Glutamatergic neuron (in vitro differentiated cells): ENCODE data around the gene AFF2. TPM values are rescaled to one million over a fixed set of nuclear protein-coding genes. Genes with fewer than 3 reads are reported as not detected.

Experiments used
- DNase-seq: peaks from one replicate; pipeline ENCODE4 v3.0.0; 2022
- H3K27ac Mint-ChIP-seq: one replicate; pipeline ENCODE4 v1.8.0; 2020; ENCODE audit warnings: mild to moderate bottlenecking, mixed read lengths, inconsistent platforms; ENCODE audit not compliant: unreplicated experiment
- H3K27me3 Mint-ChIP-seq: one replicate; pipeline ENCODE4 v1.8.0; 2020; ENCODE audit warnings: mild to moderate bottlenecking, moderate library complexity, mixed read lengths, inconsistent platforms; ENCODE audit not compliant: unreplicated experiment
- H3K36me3 Mint-ChIP-seq: one replicate; pipeline ENCODE4 v1.8.0; 2020; ENCODE audit warnings: mild to moderate bottlenecking, mixed read lengths, inconsistent platforms; ENCODE audit not compliant: unreplicated experiment
- H3K4me1 Mint-ChIP-seq: one replicate; pipeline ENCODE4 v1.8.0; 2020; ENCODE audit warnings: mild to moderate bottlenecking, low read depth, mixed read lengths, inconsistent platforms; ENCODE audit not compliant: unreplicated experiment
- H3K4me3 Mint-ChIP-seq: one replicate; pipeline ENCODE4 v1.8.0; 2020; ENCODE audit warnings: mild to moderate bottlenecking, mixed read lengths, inconsistent platforms; ENCODE audit not compliant: unreplicated experiment
- H3K9me3 Mint-ChIP-seq: one replicate; pipeline ENCODE4 v1.8.0; 2020; ENCODE audit warnings: mild to moderate bottlenecking, moderate library complexity, mixed read lengths, inconsistent platforms; ENCODE audit not compliant: unreplicated experiment
- long read RNA-seq: library from polyadenylated mRNA; unstranded; transcript quantifications from one replicate; pipeline ENCODE4 v2.0.0, GENCODE V29; 2020; ENCODE audit not compliant: unreplicated experiment
- total RNA-seq: library from RNA; stranded (reverse); fragmentation: NEBNext Ultra II Directional; extraction: Animal tissue kit (Norgen Biotek cat#: 25700); gene quantifications from one replicate; pipeline ENCODE4 v1.2.1, GENCODE V29; 2021; ENCODE audit not compliant: unreplicated experiment
- TF ChIP-seq, protein P1 (sequence below): fragments of 200-600 bp; sonication (generic); IDR thresholded peaks from one replicate; pipeline ENCODE4 v1.5.0; 2021; ENCODE audit not compliant: partially characterized antibody, unreplicated experiment

Gene AFF2
- 12.2 TPM for total RNA-seq
- long read RNA-seq = 0 reads

DNA sequence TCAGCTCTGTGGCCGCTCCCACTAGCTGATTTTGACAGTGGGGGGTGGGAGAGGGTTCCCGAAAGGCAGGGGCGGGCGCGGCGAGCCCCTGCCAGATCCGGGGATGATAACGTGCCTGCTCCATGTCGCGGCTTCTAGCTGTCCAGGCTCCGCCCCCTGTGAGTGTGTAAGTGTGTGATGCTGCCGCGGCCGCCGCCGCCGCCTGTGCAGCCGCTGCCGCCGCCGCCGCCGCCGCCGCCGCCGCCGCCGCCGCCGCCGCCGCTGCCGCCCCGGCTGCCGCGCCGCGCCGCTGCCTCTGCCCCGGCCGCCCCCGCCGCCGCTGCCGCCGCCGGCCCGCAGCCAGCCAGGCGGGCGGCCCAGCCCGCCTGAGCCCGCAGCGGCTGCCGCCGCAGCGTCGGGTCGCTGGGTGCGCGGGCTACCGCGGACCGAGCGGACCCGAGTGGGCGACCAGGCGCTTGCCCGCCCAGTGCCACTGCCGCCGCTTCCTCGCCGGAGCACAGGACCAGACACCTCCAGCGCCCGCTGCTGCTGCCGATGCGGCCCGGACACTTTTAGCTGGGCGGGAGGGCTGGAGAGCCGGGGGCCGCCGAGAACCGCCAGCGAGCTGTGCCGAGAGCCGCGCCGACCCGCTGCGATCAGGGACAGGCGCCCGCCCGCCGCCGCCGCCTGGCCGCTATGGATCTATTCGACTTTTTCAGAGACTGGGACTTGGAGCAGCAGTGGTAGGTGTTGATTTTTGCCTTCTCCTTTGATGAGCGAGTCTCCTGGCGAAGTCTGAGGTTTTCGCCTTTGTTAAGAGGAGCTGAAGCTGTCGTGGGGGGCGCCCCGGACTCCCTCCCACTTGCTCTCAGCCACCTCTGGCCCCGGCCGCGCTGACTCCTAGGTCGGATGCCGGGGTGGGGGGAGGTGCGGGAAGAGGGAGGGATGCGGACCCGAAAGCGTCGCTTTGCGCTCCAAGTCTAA lies at the start of gene AFF2:
Gene AFF2 (plus strand): TSS at position 195 of the 963 bp plus-strand sequence. CDS start 481 bp downstream, at position 676.
- peaks cover 2% of the 10 kb centered on the region for H3K27me3 Mint-ChIP-seq
- H3K4me3 Mint-ChIP-seq = peak within 1 kb of the TSS; percentile 68
- peak; percentile 66 for DNase-seq
- peaks cover 1% of the 10 kb centered on the region for H3K4me1 Mint-ChIP-seq
- no peaks in the 10 kb centered on the region for H3K36me3 Mint-ChIP-seq
- H3K27ac Mint-ChIP-seq = no peak within 1 kb of the TSS
- peaks cover 9% of the 10 kb centered on the region for H3K9me3 Mint-ChIP-seq
- TF ChIP-seq, protein P1, sequence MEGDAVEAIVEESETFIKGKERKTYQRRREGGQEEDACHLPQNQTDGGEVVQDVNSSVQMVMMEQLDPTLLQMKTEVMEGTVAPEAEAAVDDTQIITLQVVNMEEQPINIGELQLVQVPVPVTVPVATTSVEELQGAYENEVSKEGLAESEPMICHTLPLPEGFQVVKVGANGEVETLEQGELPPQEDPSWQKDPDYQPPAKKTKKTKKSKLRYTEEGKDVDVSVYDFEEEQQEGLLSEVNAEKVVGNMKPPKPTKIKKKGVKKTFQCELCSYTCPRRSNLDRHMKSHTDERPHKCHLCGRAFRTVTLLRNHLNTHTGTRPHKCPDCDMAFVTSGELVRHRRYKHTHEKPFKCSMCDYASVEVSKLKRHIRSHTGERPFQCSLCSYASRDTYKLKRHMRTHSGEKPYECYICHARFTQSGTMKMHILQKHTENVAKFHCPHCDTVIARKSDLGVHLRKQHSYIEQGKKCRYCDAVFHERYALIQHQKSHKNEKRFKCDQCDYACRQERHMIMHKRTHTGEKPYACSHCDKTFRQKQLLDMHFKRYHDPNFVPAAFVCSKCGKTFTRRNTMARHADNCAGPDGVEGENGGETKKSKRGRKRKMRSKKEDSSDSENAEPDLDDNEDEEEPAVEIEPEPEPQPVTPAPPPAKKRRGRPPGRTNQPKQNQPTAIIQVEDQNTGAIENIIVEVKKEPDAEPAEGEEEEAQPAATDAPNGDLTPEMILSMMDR = no peak

DNA sequence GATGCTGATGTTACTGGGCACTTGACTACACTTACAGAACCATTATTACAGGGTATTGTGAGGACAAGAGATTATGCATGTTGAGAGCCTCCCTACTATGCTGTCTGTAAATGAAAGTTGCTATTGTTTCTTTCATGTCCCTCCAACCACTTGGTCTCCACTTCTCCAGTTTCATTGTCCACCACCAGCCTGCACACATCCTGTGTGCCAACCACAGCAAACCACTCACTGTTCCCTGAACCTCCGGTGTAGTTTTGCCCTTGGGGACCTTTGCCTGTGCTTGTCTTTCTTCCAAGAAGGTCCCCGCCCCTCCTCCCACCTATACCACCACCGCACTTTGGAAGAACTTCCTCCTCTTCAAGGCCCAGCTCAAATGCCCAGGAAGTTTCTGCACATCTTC lies 43.1 kb upstream of the AFF2 start:
- Mint-ChIP-seq H3K9me3 (no peaks in the 10 kb centered on the region), H3K27me3 (no peaks in the 10 kb centered on the region), H3K4me3 (no peak overlapping the region), H3K27ac (no peak overlapping the region), H3K4me1 (no peaks in the 10 kb centered on the region), H3K36me3 (no peaks in the 10 kb centered on the region)
- TF ChIP-seq, protein P1 = no peak
- no peak for DNase-seq

DNA sequence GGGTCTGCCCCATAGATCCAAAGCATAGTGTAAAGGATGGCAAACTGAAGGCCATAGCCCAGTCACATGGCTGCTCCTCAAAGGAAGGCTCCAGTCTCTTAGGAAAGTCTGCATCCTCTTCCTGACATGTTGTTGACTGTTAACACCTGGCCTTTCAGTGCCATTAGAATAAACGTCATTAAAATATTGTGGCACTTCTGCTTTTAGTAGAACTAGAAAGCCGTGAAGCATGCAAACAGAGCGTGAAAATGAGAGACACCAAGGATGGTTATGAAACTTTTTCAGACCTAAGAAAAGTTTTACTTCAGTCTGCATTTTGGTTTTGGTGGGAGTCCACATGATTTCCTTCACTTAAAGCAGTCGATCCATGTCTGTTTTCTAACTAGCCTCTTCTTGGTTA lies 41.1 kb upstream of the AFF2 start:
- no peaks in the 10 kb centered on the region for H3K27me3 Mint-ChIP-seq
- H3K4me1 Mint-ChIP-seq = no peaks in the 10 kb centered on the region
- no peaks in the 10 kb centered on the region for H3K36me3 Mint-ChIP-seq
- H3K9me3 Mint-ChIP-seq = no peaks in the 10 kb centered on the region
- H3K4me3 Mint-ChIP-seq = no peak overlapping the region
- no peak for DNase-seq
- no peak overlapping the region for H3K27ac Mint-ChIP-seq
- TF ChIP-seq, protein P1 = no peak

DNA sequence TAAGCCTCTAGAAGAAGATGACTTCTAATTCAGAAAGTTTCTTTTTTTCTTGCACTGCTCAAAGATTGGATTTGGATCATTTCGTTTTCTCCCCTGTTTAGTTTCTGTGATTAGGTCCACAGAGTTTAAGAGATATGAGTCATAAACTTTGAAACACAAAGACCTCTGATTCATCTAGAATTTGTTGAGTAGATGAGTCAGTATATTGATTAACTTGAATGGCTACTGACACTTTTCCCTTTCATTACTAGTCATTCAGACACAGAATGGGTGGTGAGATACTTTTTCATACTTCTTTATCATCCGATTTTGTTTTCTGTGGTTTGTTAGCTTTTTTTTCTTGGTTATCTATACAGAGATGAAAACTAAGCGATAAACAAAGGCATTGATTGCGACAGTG lies 34.1 kb upstream of the AFF2 start:
- TF ChIP-seq, protein P1 = no peak
- Mint-ChIP-seq H3K9me3 (no peaks in the 10 kb centered on the region), H3K27ac (no peak overlapping the region), H3K36me3 (no peaks in the 10 kb centered on the region), H3K4me1 (no peaks in the 10 kb centered on the region), H3K27me3 (no peaks in the 10 kb centered on the region), H3K4me3 (no peak overlapping the region)
- no peak for DNase-seq

DNA sequence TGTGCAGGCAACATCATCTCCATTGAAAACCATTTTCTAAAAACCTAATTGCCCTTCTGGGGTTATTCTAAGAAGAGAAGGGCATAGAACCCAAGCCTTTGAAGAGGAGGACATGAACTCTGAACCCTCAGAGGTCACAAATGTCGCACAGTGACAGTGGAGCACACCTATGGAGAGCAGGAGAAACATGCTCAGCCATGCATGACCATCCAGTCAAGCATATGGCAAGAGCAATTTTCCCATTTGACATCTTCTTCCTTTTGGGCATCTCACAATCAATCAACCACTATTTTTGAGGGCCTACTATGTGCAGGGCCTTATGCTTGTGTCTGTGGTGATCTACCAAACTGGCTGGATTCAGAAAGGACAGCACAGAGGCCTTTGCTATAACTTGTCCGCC lies 30.1 kb upstream of the AFF2 start:
- Mint-ChIP-seq H3K27ac (no peak overlapping the region), H3K9me3 (no peaks in the 10 kb centered on the region), H3K4me3 (no peak overlapping the region), H3K4me1 (no peaks in the 10 kb centered on the region), H3K27me3 (no peaks in the 10 kb centered on the region), H3K36me3 (no peaks in the 10 kb centered on the region)
- no peak for DNase-seq
- TF ChIP-seq, protein P1 = no peak
